NCI-H187 (cell line): Measurements from ENCODE around the gene KLHL10.
A peak's percentile ranks its signal among the peaks of the same experiment; 100 is the strongest.
"Not testable (repeated sequence)": the region's sequence is repeated elsewhere in the genome, so short reads cannot be mapped to it uniquely, and the experiment has no call there.

ENCODE experiments used
- DNase-seq, 2 experiments: peaks; one replicate each; lab custom pipeline; 2025; lab: John Stamatoyannopoulos, UW

The KLHL10 gene

GRCh38 chr17:41813152-41813680, 24.4 kb upstream of the KLHL10 start:
- no peak for DNase-seq

DNA sequence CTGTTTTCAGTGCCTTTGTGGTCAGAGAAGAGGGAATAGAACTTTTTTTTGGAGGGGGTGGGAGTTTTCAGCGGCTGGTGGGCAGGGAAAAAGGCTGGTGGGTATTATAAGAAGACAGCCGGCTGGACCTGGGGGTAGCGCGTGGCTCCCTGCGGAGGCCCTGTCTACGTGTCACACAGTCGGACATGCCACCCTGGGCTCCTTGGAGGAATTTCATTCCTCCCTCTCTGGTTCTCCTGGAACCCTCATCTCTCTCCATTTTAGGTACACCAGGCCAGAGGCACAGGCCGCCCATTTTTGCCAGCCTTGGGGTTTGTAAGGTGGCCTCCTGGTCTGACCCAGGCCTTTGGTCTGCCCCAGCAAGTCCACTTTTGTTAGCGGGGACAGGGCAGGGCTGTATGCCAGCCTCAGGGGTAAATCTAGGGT, 23.9 kb upstream of the KLHL10 start:
- DNase-seq = no peak

DNA sequence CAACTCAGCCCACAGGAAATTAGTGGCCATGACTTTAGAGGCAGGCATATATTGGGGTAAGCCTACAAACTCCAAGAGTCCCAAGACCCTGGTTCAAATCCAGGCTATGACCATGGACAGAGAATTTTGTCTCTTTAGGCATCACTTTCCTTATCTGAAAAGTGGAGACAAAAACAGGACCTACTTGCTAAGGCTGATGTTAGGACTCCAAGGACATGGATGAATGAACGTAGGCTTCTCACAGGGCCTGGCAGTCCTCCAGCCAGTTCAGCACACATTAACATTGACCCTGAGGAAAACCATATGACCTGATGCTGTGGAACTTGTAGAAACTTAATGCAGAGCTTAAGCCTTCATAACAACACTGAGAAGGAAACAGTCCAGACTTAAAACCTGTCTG, 23.4 kb upstream of the KLHL10 start:
- no peak for DNase-seq

DNA sequence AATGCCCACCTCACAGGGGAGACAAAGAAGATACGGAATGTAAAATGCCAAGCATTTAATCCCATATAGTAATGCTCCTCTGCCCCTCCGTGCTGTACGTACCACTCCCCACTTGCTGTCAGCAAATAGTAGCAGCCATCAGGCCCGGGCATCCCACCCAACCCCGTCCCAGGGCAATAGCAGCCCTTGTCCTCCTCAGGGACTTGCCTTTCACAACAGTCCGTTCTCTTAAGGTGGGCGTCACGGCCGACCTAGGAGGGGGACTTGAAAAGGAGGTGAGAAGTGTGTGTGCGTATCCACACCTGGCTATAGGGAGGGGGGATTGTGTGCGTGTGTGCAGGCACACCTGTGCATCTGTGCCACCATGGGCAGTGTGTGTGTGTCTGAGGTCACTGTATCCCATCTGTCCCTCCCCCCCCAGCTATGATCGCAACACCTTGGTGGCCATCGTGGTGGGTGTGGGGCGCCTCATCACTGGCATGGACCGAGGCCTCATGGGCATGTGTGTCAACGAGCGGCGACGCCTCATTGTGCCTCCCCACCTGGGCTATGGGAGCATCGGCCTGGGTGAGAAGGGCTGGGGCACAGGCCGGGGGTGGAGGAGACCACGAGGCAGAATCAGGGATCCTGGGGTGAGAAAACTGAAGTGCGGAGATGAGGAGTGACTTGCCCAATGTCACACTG, 20.8 kb upstream of the KLHL10 start:
- DNase-seq = no peak

- DNase-seq = no peak
Measured at GRCh38 chr17:41818024-41818423, 19.6 kb upstream of the KLHL10 start.

DNA sequence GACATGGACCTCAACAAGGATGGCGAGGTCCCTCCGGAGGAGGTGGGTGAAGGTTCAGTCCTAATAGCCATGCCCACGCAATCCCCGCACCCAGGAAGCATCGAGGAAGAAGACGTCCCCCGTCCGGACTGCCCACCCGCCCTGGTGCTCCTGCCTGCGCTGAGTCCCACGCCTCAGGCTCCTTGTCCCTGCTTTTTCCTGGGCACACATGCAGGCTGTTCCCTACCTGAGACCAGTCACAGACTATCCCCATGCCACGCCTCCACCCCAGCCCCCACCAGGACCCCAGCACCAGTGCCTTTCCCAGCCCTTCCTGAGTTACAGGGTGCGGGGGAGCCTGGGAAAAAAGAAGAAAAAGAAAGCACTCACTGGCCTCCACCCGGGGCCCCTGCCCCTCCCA, 15.8 kb upstream of the KLHL10 start:
- no peak for DNase-seq

DNA sequence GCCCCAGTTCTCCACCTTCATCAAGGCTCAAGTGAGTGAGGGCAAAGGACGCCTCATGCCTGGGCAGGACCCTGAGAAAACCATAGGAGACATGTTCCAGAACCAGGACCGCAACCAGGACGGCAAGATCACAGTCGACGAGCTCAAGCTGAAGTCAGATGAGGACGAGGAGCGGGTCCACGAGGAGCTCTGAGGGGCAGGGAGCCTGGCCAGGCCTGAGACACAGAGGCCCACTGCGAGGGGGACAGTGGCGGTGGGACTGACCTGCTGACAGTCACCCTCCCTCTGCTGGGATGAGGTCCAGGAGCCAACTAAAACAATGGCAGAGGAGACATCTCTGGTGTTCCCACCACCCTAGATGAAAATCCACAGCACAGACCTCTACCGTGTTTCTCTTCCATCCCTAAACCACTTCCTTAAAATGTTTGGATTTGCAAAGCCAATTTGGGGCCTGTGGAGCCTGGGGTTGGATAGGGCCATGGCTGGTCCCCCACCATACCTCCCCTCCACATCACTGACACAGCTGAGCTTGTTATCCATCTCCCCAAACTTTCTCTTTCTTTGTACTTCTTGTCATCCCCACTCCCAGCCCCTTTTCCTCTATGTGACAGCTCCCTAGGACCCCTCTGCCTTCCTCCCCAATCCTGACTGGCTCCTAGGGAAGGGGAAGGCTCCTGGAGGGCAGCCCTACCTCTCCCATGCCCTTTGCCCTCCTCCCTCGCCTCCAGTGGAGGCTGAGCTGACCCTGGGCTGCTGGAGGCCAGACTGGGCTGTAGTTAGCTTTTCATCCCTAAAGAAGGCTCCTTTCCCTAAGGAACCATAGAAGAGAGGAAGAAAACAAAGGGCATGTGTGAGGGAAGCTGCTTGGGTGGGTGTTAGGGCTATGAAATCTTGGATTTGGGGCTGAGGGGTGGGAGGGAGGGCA, 15.1 kb upstream of the KLHL10 start:
- DNase-seq = no peak

GRCh38 chr17:41823141-41823524, 14.5 kb upstream of the KLHL10 start:
- DNase-seq = no peak

DNA sequence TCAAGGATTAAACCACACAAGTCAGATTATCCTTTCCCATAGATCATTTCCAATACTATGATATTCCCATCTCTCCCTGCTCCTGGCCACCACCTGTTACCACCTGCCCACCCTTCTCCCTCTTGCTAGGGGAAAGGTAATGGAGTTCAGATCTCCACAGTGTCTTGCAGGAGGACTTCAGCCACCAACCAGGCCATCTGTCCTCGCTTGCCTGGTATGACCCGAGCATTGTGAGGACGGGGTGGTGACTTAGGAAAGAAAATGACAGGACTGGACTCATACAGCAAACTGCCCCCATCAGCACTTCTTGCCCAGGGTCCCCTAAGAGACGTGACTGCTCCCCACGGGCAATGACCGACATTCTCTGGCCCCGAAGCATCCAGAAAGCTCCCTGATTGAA, 14.0 kb upstream of the KLHL10 start:
- no peak for DNase-seq

DNA sequence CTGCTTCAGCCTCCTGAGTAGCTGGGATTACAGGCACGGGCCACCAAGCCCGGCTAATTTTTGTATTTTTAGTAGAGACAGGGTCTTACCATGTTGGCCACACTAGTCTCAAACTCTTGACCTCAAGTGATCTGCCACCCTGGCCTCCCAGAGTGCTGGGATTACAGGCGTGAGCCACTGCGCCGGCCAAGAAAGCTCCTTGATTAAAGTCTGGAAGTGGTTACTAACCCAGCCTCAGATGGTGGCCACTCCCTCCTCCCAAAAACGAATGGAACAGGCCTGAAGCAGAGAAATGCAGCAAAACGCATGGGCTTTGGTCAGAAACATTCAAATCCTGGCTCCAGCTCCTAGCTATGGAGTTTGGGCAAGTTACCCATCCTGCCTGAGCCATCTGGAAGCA, 13.5 kb upstream of the KLHL10 start:
- DNase-seq = no peak

GRCh38 chr17:41825175-41825845, 12.3 kb upstream of the KLHL10 start:
- DNase-seq = no peak

DNA sequence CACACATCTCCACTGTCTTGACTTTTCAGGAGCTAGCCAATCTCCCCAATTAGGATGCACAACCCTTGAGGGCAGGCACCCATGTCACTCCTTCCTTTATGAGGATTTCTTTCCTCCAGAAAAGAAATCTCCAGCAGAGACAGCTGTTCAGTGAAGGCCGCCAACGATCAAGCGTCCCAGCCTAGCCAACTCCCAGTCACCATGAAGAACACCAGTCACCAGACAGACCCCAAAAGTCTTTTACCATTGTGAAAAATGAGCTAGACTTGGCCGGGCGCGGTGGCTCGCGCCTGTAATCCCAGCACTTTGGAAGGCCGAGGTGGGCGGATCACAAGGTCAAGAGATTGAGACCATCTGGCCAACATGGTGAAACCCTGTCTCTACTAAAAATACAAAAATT, 7.7 kb upstream of the KLHL10 start:
- not testable (repeated sequence) for DNase-seq

DNA sequence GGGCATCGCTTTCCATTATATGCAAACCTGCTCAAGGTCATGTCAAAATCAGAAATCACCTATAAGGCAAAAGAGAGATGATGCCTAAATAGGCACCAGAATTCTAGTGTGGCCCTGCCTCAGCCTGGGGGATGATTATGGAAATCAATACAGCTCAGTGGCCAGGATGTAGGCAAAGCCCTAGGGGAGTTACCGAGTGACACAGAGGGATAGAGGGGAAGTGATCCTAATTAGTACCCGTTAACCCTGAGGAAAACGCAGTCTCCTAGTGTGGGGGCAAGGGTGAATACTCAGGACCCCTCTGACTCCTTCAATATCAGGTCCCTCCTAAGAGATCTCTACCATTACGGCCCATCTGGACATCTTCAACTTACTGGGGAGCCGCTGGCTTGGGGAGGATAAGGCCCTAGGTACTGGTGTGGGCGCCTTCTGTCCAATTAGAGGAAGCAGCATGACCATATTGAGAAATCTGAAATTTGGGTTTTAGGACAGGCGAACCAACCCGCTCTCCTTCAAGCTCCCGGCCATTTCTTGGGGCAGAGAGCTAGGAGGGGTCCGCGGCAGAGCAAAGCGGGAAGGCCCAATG, 2.3 kb upstream of the KLHL10 start:
- DNase-seq = no peak

DNA sequence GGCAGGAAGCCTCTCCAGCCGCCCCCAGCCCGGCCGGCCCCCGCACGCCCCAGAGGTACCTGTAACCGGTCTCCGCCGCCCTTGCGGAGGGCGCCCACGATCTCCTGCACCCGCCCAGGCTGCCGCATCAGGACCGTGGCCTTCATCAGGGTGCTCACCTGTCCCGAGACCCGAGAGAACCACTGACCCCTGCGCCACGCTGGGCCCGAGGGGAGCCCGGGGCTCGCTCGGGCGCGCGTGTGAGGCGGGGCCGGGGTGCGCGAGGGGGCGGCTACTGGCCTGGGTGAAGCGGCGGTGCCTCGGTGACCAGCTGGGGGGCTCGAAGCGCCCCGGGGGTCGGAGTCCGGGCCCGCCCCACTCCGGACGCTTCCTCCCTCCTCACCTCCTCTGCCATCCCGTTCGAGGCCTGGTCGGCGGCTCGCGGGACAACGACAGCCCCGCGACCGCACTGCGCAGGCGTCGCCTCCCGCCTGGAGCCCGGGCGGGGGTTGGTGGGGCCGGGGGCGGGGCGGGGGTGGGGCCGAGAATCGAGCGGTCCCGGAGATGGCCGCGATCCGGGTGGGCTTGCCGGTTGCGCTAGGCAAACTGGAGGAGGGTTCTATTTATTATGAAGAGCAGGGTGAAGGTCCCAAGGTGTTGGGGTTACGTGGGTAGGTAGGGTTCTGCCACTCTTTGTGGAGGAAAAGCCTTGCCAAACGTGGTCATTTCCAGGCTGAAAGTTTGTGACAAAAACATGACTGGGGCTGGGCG, 1.6 kb upstream of the KLHL10 start, which contains the start of gene NT5C3B:
TSS of gene NT5C3B (minus strand) at position 433 of the 750 bp plus-strand sequence. CDS start at position 394, 39 bp downstream.
- DNase-seq = peak in 1 of 2 experiments; percentile 25

DNA sequence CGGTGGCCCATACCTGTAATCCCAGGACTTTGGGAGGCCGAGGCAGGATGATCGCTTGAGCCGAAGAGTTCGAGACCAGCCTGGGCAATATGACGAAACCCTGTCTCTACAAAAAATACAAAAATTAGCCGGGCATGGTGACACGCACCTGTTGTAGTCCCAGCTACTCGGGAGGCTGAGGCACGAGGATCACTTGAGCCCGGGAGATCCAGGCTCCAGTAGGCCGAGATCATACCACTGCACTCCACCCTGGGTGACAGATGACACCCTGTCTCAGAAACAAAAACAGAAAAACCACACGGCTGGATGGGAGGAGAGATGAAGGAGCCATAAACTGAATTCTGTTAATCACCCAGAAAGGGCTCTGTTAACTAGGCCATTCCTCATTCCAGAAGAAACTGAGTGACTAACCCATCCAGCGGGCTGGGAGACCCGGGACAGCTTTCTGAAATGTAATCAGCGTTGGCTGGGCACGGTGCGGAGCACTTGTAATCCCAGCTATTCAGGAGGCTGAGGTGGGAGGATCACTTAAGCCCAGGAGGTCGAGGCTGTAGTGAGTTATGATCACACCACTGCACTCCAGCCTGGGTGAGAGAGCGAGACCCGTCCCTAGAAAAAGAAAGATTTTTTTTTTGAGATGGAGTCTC, 952 bp upstream of the KLHL10 start:
- DNase-seq = no peak

GRCh38 chr17:41839448-41839847, 1.8 kb downstream of the KLHL10 start:
- DNase-seq = not testable (repeated sequence)

GRCh38 chr17:41840781-41841180, 3.2 kb downstream of the KLHL10 start:
- DNase-seq = not testable (repeated sequence)

DNA sequence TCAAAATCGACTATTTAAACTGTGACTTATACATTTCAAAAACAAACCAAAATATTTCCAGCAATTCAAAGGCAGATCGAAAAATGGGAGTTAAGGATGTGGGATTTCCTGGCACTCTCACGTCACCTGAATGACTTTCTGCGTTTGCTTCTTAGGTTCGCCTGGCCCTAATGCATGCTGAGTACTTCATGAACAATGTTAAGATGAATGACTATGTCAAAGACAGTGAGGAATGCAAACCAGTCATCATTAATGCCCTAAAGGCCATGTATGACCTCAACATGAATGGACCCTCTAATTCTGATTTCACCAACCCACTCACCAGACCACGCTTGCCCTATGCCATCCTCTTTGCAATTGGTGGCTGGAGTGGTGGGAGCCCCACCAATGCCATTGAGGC, 7.3 kb downstream of the KLHL10 start:
- DNase-seq = no peak

DNA sequence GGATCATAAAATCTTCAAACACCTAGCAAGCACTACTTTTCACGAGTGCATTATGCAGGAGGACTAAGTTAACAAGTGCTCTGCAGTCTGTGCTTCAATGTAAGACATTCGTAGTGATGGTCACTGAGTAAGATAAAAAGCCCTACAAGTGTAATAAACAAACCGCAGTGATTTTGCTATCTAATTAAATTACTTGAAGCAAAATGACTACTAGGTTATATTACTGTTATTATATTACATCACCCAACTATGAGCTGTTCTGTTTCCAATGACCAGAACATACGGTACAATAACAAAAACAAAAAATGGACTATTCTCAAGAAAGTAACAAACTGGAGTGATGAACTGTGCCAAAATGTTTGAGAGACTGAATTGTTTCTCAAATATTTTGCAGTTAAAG, 11.2 kb downstream of the KLHL10 start:
- DNase-seq = no peak

DNA sequence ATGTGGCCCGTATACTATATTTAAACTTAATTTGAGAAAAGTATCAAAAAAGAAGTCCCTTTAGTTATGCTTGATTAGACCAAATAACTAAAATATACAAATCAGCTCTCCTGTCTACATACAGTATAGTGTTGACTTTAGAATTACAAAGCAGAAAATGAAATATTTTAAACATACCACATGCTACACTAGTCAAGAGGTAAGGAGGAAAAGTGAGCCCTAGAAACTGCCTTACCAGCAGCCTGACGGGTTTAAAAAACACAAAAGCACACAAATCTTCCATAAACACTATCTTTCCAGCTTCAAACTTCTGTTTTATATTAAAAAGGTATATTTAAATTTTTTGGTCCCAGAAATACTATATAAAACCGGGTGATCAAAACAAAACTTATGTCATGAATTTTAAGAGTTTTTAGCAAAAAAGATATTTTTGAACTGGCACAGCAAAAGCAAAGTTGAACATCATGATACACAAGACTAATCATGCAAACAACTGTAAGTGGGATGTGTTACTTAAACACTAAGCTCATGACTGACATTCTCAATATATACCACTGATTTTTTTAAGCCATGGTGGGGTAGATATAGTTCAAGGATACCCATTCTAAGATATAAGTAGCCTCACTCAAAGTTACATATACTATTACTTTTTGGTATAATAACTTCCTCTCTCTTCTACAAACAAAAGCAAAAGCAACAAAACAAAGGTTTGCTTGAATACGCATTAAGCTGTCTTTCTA, 11.8 kb downstream of the KLHL10 start:
- no peak for DNase-seq
